ENCODE results near the gene KDM8.

DNA sequence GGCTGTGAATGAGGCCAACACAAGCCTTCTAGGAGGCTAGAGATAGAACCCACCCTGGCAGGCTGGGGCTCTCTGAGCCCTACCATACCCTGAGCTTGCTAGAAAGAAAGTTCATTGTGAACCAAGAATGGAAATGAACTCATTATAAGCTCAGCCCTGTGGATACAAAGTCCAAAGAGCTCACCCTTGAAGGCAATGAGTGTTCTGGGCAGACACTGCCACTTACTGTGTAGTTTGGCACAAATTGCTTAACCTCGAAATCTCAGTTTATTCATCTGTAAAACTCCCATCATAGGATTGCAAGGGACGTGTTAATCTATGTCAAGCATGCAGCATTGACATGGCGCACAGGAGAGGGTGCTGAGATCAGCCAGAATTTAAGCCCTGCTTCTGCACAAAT lies 5.5 kb downstream of the KDM8 start:
- TF ChIP-seq TEAD4 (CRISPR knock-in tag; IDR thresholded peaks at IDR 0.05) (no peak), TCF7 (CRISPR knock-in tag; IDR thresholded peaks at IDR 0.05; ENCODE audit: low read depth) (no peak), SMAD4 (CRISPR knock-in tag; IDR thresholded peaks at IDR 0.05) (no peak), SMAD3 (CRISPR knock-in tag; IDR thresholded peaks at IDR 0.05; ENCODE audit: borderline replicate concordance) (no peak), FOXJ3 (CRISPR knock-in tag; IDR thresholded peaks at IDR 0.05; ENCODE audit: borderline replicate concordance) (no peak), CREB1 (CRISPR knock-in tag; IDR thresholded peaks at IDR 0.05) (no peak), SP1 (CRISPR knock-in tag; conservative IDR thresholded peaks at IDR 0.05) (no peak), ATF1 (CRISPR knock-in tag; IDR thresholded peaks at IDR 0.05) (no peak)
- TF ChIP-seq, protein P1, sequence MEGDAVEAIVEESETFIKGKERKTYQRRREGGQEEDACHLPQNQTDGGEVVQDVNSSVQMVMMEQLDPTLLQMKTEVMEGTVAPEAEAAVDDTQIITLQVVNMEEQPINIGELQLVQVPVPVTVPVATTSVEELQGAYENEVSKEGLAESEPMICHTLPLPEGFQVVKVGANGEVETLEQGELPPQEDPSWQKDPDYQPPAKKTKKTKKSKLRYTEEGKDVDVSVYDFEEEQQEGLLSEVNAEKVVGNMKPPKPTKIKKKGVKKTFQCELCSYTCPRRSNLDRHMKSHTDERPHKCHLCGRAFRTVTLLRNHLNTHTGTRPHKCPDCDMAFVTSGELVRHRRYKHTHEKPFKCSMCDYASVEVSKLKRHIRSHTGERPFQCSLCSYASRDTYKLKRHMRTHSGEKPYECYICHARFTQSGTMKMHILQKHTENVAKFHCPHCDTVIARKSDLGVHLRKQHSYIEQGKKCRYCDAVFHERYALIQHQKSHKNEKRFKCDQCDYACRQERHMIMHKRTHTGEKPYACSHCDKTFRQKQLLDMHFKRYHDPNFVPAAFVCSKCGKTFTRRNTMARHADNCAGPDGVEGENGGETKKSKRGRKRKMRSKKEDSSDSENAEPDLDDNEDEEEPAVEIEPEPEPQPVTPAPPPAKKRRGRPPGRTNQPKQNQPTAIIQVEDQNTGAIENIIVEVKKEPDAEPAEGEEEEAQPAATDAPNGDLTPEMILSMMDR (IDR thresholded peaks at IDR 0.05), result no peak
- TF ChIP-seq, protein P2, sequence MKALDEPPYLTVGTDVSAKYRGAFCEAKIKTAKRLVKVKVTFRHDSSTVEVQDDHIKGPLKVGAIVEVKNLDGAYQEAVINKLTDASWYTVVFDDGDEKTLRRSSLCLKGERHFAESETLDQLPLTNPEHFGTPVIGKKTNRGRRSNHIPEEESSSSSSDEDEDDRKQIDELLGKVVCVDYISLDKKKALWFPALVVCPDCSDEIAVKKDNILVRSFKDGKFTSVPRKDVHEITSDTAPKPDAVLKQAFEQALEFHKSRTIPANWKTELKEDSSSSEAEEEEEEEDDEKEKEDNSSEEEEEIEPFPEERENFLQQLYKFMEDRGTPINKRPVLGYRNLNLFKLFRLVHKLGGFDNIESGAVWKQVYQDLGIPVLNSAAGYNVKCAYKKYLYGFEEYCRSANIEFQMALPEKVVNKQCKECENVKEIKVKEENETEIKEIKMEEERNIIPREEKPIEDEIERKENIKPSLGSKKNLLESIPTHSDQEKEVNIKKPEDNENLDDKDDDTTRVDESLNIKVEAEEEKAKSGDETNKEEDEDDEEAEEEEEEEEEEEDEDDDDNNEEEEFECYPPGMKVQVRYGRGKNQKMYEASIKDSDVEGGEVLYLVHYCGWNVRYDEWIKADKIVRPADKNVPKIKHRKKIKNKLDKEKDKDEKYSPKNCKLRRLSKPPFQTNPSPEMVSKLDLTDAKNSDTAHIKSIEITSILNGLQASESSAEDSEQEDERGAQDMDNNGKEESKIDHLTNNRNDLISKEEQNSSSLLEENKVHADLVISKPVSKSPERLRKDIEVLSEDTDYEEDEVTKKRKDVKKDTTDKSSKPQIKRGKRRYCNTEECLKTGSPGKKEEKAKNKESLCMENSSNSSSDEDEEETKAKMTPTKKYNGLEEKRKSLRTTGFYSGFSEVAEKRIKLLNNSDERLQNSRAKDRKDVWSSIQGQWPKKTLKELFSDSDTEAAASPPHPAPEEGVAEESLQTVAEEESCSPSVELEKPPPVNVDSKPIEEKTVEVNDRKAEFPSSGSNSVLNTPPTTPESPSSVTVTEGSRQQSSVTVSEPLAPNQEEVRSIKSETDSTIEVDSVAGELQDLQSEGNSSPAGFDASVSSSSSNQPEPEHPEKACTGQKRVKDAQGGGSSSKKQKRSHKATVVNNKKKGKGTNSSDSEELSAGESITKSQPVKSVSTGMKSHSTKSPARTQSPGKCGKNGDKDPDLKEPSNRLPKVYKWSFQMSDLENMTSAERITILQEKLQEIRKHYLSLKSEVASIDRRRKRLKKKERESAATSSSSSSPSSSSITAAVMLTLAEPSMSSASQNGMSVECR (CRISPR knock-in tag; IDR thresholded peaks at IDR 0.05; ENCODE audit: borderline replicate concordance), result no peak
- TF ChIP-seq, protein P3, sequence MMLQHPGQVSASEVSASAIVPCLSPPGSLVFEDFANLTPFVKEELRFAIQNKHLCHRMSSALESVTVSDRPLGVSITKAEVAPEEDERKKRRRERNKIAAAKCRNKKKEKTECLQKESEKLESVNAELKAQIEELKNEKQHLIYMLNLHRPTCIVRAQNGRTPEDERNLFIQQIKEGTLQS (CRISPR knock-in tag; conservative IDR thresholded peaks at IDR 0.05), result no peak
- TF ChIP-seq, protein P4, sequence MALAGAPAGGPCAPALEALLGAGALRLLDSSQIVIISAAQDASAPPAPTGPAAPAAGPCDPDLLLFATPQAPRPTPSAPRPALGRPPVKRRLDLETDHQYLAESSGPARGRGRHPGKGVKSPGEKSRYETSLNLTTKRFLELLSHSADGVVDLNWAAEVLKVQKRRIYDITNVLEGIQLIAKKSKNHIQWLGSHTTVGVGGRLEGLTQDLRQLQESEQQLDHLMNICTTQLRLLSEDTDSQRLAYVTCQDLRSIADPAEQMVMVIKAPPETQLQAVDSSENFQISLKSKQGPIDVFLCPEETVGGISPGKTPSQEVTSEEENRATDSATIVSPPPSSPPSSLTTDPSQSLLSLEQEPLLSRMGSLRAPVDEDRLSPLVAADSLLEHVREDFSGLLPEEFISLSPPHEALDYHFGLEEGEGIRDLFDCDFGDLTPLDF (CRISPR knock-in tag; IDR thresholded peaks at IDR 0.05), result no peak
- TF ChIP-seq, protein P5, sequence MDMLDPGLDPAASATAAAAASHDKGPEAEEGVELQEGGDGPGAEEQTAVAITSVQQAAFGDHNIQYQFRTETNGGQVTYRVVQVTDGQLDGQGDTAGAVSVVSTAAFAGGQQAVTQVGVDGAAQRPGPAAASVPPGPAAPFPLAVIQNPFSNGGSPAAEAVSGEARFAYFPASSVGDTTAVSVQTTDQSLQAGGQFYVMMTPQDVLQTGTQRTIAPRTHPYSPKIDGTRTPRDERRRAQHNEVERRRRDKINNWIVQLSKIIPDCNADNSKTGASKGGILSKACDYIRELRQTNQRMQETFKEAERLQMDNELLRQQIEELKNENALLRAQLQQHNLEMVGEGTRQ (CRISPR knock-in tag; IDR thresholded peaks at IDR 0.05), result no peak
